Heart right ventricle (tissue), 16 donors: ENCODE measurements around the gene KLHL35. TPM values are rescaled to one million over a fixed set of nuclear protein-coding genes. Genes with fewer than 3 reads are reported as not detected.

Experiments
- ATAC-seq, 8 donors: fragments of 200-7000 bp; cut with Tn5 transposase; one replicate each; pipeline ENCODE4 v1.9.1; 2020; ENCODE audit warnings: mild to moderate bottlenecking in 8 of 8, moderate library complexity in 8 of 8, moderate number of reproducible peaks in 1 of 8
- DNase-seq, 2 donors: peaks; one replicate each; pipeline ENCODE4 v3.0.0-alpha.2; 2020
- H3K27ac ChIP-seq, 10 donors: fragments of 200-600 bp; sonication (generic) in 2 of 10; one replicate each; pipeline versions ENCODE4 v1.5.0 to v1.8.0; 2020 to 2022; ENCODE audit warnings: mild to moderate bottlenecking in 3 of 10
- H3K27me3 ChIP-seq, 7 donors: fragments of 200-600 bp; one replicate each; pipeline ENCODE4 v1.8.0; 2021 to 2022; ENCODE audit warnings: mild to moderate bottlenecking in 2 of 7
- H3K36me3 ChIP-seq, 9 donors: fragments of 200-600 bp; sonication (generic) in 1 of 9; one replicate each; pipeline versions ENCODE4 v1.5.0 to v1.8.0; 2020 to 2022; ENCODE audit warnings: mild to moderate bottlenecking in 2 of 9
- H3K4me1 ChIP-seq, 9 donors: fragments of 200-600 bp; sonication (generic) in 1 of 9; one replicate each; pipeline versions ENCODE4 v1.5.0 to v1.8.0; 2020 to 2022; ENCODE audit warnings: mild to moderate bottlenecking in 4 of 9
- H3K4me3 ChIP-seq, 10 donors: fragments of 200-600 bp; sonication (generic) in 2 of 10; one replicate each; pipeline versions ENCODE4 v1.5.0 to v1.8.0; 2020 to 2022; ENCODE audit warnings: mild to moderate bottlenecking in 7 of 10, moderate library complexity in 2 of 10
- H3K9me3 ChIP-seq, 11 donors: fragments of 200-600 bp in 10 of 11; sonication (generic) in 2 of 11; one replicate each; pipeline versions ENCODE4 v1.5.0 to v1.8.0; 2013 to 2022; ENCODE audit warnings: mild to moderate bottlenecking in 2 of 11, control low read depth in 1 of 11, moderate library complexity in 1 of 11
- WGBS, 2 donors: extraction: QIAGEN DNeasy Blood & Tissue Kit; methylation state at CpG; one replicate each; pipeline ENCODE4 v1.1.7; 2013; ENCODE audit warnings: inconsistent platforms in 1 of 2; 5-methylcytosine and 5-hydroxymethylcytosine counted together
- intact Hi-C, 10 donors: fragments of 100-400 bp; cut with DNase I; formaldehyde crosslinking; loops; one replicate each; pipeline versions ENCODE4 v1.11.1 to v1.14.2; 2022
- long read RNA-seq, 3 donors: library from polyadenylated mRNA; unstranded; transcript quantifications; one replicate each; pipeline ENCODE4 v2.0.0, GENCODE V29; 2020 to 2021
- polyA plus RNA-seq, 2 donors: library from polyadenylated mRNA; stranded (reverse); fragments of 200-250 nt; gene quantifications; one replicate each; pipeline ENCODE4 v1.2.3, GENCODE V29; 2013
- total RNA-seq, 10 donors: library from RNA; stranded (reverse); fragmentation: NEBNext Ultra II Directional in 3 of 10; extraction: Animal tissue kit (Norgen Biotek cat#: 25700) in 3 of 10; gene quantifications; one replicate each; pipeline versions ENCODE4 v1.2.1 to v1.2.4, GENCODE V29; 2021 to 2023
- TF ChIP-seq, protein P1 (sequence below), 9 donors: fragments of 200-600 bp; sonication (generic) in 2 of 9; IDR thresholded peaks; one replicate each; pipeline versions ENCODE4 v1.5.0 to v1.8.0; 2021 to 2022; ENCODE audit warnings: antibody characterized with exemption in 9 of 9, mild to moderate bottlenecking in 5 of 9, moderate library complexity in 1 of 9
- donor health status: Arrhythmogenic right ventricular cardiomyopathy.
- donor health status: ischemic (EF 13 %, LVEDD 7.1; RV severe dilation, severe dysfunction).
- donor health status: healthy with polysubstance abuse.
- donor health status: DM: no; HTN: yes; CAD: no.
- donor health status: DM: no; HTN: no; CAD: no.
- donor health status: ischemic (EF 25% LVEDD 6.9; RV normal size, moderate dysfunction).
- donor health status: ischemic (EF 25% LVEDD 5.7; RV mildly dilated, moderate dysfunction).
- donor health status: healthy.
- donor health status: DM: yes; HTN: yes; CAD: no.
- donor health status: Ischemic cardiomyopathy.
- donor health status: ischemic (EF 35%, LVEDD 5.7; RV mildly dilated, moderate dysfunction).
- donor health status: nonischemic (EF 11% LVEDD 7.7; RV severe dilation, severe dysfunction).
- donor health status: DM: yes; HTN: yes; CAD: no.
- donor health status: PGD.
- donor health status: ischemic (EF 29% LVEDD 5.4; RV normal size, mild dysfunction).
- donor health status: nonischemic (EF 23%, LVEDD 6.1; RV moderate dilation, normal function).

Gene KLHL35, protein sequence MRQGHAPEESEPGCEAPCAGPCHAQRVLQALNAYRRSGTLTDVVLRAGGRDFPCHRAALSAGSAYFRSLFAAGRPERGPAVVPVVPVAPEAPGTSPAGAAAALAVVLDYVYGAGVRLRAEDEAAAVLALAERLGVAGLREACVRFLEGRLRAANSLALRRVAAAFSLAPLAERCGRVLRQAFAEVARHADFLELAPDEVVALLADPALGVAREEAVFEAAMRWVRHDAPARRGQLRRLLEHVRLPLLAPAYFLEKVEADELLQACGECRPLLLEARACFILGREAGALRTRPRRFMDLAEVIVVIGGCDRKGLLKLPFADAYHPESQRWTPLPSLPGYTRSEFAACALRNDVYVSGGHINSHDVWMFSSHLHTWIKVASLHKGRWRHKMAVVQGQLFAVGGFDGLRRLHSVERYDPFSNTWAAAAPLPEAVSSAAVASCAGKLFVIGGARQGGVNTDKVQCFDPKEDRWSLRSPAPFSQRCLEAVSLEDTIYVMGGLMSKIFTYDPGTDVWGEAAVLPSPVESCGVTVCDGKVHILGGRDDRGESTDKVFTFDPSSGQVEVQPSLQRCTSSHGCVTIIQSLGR
- total RNA-seq (under 1 TPM in 8 of 10 donors, not detected in 2; 0.20 to 0.81 (median 0.37) TPM), polyA plus RNA-seq (under 1 TPM; 0.29 to 0.64 TPM)
- long read RNA-seq, donor 1, partial matches to known transcripts: 0 of 1 reads
- long read RNA-seq, donor 1, other reads (novel, unspliced or antisense): 1 of 1 reads
- long read RNA-seq, donor 2, partial matches to known transcripts: 0 of 1 reads
- long read RNA-seq, donor 2, other reads (novel, unspliced or antisense): 0 of 1 reads
- long read RNA-seq, donor 3, partial matches to known transcripts: 0 of 3 reads
- long read RNA-seq, donor 3, other reads (novel, unspliced or antisense): 0 of 3 reads

DNA sequence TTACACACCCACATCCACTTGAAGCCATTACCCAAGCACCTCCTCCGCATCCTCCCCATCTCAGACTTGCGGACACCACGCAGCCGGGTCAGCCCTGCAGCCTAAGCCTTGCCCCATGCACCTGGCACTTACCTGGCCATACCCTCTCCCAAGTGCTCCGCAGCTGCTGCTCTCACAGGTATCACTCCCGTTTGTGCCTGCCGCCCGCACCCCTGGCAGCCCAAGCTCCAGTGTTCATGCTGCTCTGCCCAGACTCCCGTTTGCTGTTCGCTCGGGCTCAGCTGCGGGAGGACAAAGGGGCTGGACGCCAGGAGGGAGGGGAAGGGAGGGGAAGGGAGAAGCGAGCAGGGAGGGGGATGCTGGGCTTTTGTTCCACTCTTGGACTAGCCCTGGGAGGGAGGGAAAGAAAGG is at the start of gene KLHL35:
TSS of gene KLHL35 (minus strand) at position 293 of the 411 bp plus-strand sequence. CDS start 2,574 bp downstream, outside the sequence.
- TF ChIP-seq, protein P1, sequence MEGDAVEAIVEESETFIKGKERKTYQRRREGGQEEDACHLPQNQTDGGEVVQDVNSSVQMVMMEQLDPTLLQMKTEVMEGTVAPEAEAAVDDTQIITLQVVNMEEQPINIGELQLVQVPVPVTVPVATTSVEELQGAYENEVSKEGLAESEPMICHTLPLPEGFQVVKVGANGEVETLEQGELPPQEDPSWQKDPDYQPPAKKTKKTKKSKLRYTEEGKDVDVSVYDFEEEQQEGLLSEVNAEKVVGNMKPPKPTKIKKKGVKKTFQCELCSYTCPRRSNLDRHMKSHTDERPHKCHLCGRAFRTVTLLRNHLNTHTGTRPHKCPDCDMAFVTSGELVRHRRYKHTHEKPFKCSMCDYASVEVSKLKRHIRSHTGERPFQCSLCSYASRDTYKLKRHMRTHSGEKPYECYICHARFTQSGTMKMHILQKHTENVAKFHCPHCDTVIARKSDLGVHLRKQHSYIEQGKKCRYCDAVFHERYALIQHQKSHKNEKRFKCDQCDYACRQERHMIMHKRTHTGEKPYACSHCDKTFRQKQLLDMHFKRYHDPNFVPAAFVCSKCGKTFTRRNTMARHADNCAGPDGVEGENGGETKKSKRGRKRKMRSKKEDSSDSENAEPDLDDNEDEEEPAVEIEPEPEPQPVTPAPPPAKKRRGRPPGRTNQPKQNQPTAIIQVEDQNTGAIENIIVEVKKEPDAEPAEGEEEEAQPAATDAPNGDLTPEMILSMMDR (IDR thresholded peaks at IDR 0.05): no peak
- H3K4me1 ChIP-seq: peaks cover 3 to 31% (median 8%) of the 10 kb centered on the region in 9 donors
- intact Hi-C loops: no loop called here
- H3K27me3 ChIP-seq: peaks cover 0 to 54% (median 30%) of the 10 kb centered on the region in 7 donors
- peaks cover 0 to 6% (median 0%) of the 10 kb centered on the region in 11 donors for H3K9me3 ChIP-seq
- 16 to 23% methylated on average over 14 of the region's 14 CpGs for WGBS, 2 donors
- ATAC-seq: no peak
- H3K36me3 ChIP-seq: peaks cover 0 to 7% (median 0%) of the 10 kb centered on the region in 9 donors
- no peak for DNase-seq
- no peak within 1 kb of the TSS for H3K4me3 ChIP-seq
- H3K27ac ChIP-seq: no peak within 1 kb of the TSS

DNA sequence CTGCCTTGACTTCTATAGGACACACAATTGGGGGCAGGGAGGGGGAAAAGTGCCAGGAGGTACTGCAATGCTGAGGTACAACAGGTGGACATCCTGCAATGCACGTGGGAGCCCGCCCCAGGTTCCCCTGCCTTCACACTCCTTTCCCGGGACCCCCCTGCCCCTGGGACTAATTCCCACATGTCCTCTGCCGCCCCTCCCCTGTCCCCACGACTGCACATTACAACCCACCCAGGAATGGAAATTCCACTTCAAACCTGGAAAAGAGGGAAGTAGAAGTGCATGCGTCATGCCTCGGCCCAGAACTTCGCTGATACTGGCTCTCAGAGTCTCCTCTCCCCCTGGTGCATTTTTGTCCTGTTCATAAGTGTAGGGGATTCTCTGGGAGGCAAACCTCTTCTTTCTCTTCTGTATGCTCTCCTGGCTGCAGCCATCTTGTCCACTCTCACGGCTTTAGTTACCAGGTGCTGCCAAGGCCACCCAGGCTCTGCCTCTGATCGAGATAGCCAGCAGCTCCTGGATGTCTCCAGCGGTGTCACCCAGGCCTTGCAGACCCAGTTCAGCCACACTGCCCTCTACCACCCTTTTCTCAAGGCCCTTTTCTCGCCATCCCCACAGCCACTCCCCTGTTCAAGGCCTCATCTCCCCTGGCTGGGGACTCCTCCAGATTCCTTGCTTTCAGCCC is 49.1 kb upstream of the KLHL35 start:
- TF ChIP-seq, protein P1 (IDR thresholded peaks at IDR 0.05): no peak
- no peak overlapping the region for H3K27ac ChIP-seq
- intact Hi-C loops: no loop called here
- 89 to 93% methylated on average over 12 of the region's 12 CpGs for WGBS, 2 donors
- no peaks in the 10 kb centered on the region for H3K36me3 ChIP-seq
- H3K9me3 ChIP-seq: no peaks in the 10 kb centered on the region
- H3K4me1 ChIP-seq: peaks cover 0 to 28% (median 10%) of the 10 kb centered on the region in 9 donors
- H3K4me3 ChIP-seq: no peak overlapping the region
- no peaks in the 10 kb centered on the region for H3K27me3 ChIP-seq
- no peak for ATAC-seq
- DNase-seq: no peak

DNA sequence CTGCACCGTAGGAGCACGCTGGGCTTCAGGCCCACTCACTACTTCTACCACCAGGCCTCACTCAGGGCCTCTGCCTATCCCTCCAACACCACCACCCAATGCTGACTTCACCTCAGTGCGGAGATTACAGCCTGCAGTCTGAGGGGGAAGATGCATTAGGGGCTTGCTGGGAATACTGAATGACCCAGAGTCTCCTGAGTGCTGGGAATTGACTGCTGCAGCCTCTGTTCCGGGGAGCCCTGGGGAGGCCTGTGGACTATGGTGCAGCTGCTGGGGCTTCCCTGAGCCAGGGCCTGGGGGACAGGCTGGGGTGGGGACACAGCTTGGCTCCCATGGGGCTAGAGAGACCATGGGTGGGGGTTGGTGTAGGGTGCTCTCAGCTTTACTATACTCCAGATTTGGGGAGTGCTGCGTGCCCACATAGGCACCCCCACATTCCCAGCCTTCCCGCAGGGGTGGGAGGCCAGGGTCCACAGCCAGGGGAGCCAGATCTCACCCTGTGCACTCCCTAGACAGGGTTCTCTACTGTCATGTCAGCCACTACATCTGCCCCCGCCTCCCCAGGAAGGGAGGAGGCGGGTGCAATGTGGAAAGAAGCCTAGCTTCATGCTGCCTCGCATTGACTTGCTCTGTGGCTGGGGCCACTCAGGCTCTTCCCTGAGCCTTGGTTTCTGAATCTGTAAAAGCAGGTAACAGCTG is 48.4 kb upstream of the KLHL35 start:
- Histone ChIP-seq H3K36me3 (no peaks in the 10 kb centered on the region), H3K9me3 (no peaks in the 10 kb centered on the region), H3K4me1 (peaks cover 0 to 35% (median 12%) of the 10 kb centered on the region in 9 donors), H3K27me3 (no peaks in the 10 kb centered on the region), H3K27ac (no peak overlapping the region), H3K4me3 (no peak overlapping the region)
- ATAC-seq (no peak), DNase-seq (no peak)
- intact Hi-C loops: no loop called here
- 89 to 96% methylated on average over 9 of the region's 9 CpGs for WGBS, 2 donors
- TF ChIP-seq, protein P1 (IDR thresholded peaks at IDR 0.05): no peak
